ENCODE results near the gene DOCK10. TPM values are rescaled to one million over a fixed set of nuclear protein-coding genes. Genes with fewer than 3 reads are reported as not detected.

Gene DOCK10
- total RNA-seq, 1 donor from 2014 or later = 50.7 TPM

- ATAC-seq = no peak
- no peak for DNase-seq (ENCODE audit: low spot score)
- intact Hi-C loops (cut with DNase I) = no loop called here
Observed at GRCh38 chr2:224820283-224820991, 221.8 kb downstream of the DOCK10 start.

DNA sequence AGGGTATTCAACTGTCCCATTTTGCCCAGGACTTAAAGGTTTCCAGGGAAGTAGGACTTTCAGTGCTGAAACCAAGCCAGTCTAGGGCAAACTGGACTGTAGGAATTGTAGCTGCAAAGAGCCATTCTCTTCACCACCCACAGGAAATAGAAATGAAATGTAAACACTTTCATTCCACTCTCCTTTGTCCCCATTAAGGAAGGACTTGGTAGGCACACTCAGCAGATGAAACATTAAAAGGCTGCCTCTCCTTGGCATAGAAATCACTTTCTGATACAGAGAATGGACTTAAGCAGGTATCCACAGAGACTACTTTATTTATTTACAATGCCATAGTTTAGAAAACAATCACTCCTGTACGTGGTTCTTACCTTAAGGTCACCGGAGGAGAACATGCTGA, 223.2 kb downstream of the DOCK10 start:
- intact Hi-C loops (cut with DNase I) = no loop called here
- DNase-seq (ENCODE audit: low spot score) (no peak), ATAC-seq (no peak)

DNA sequence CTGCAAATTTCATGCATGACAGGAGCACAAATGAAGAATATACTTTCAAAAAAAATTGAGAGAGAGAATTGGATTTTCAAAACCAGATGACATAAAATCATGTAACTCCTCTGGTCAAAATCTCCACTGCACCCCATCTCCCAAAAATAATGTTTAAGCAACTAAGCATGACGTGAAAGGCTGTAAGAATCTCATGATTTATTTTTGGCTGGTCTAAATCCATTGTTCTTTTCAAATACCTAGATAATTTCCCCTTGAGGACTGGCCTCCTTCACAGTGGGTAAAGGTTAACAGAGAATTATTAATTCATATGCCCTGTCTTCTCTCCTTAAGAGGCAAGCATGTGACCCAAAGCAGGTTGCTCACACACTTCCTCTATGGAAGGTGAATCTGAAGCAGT, 224.6 kb downstream of the DOCK10 start:
- ATAC-seq = no peak

GRCh38 chr2:224816816-224817215, 225.5 kb downstream of the DOCK10 start:
- DNase-seq (ENCODE audit: low spot score) = no peak
- intact Hi-C loops (cut with DNase I) = no loop called here

More for the DNA sequence above, 224.6 kb downstream of the DOCK10 start:
- no peak for DNase-seq (ENCODE audit: low spot score)
- intact Hi-C loops (cut with DNase I) = no loop called here

GRCh38 chr2:224813578-224813977, 228.7 kb downstream of the DOCK10 start:
- DNase-seq (ENCODE audit: low spot score) = no peak
- no peak for ATAC-seq
- intact Hi-C loops (cut with DNase I) = no loop called here

More at GRCh38 chr2:224816816-224817215, 225.5 kb downstream of the DOCK10 start:
- no peak for ATAC-seq

DNA sequence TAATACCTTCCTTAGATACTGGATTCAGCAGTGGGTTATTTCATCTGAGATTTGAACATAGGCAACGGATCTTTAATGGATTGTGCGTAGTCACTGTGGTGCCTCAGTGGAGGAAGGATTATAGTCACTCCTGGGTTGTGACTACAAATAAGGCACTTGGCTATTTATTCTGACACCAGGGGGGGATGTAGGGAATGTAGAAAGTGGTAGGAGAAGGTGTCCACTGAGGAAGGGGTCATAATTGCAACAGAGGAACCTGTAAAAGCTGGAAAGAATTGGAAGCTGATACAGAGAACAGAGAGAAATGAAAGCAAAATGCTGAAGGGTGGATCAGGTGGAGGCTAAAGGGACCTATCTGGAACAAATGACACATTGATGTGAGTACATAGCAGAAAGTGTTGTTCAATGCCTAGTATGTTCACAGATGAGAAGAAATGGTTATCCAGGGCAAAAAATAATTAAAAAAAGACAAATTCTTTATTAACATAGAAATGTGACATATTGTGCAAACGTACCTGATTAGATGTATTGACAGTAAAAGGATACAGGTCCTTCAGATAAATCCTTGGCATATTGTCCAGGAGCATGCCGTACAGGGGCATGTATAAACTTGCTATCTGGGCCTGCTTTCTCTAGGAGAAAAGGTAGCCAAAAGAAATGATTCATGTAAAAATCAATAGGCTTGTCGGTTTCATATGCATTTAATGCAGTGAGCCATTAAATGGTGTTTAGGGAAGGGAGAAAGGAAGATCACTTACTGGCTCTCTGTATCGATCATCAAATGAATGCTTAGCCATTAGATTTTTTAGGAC, 234.9 kb downstream of the DOCK10 start:
- DNase-seq (ENCODE audit: low spot score) (no peak), ATAC-seq (no peak)
- intact Hi-C loops (cut with DNase I) = no loop called here

DNA sequence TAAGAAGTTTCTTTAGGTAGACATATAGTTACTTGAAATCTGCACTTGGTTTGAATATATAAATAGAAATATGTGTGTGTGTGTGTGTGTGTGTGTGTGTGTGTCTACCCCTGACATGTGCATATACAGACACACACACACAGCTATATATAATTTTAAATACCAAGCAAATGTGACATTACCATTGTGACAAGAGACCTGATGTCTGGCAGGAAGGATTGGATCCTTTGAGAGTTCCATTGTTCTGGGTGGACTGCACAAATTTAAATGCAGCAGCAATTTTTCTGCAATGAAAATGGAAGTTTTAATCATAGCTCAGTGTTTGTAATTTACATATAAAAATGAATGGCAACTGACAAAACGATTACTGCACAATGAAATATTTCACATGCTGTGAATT, 238.3 kb downstream of the DOCK10 start:
- intact Hi-C loops (cut with DNase I) = no loop called here
- ATAC-seq = no peak
- no peak for DNase-seq (ENCODE audit: low spot score)

GRCh38 chr2:224802407-224802806, 239.9 kb downstream of the DOCK10 start:
- intact Hi-C loops (cut with DNase I) = no loop called here
- ATAC-seq (no peak), DNase-seq (ENCODE audit: low spot score) (no peak)

DNA sequence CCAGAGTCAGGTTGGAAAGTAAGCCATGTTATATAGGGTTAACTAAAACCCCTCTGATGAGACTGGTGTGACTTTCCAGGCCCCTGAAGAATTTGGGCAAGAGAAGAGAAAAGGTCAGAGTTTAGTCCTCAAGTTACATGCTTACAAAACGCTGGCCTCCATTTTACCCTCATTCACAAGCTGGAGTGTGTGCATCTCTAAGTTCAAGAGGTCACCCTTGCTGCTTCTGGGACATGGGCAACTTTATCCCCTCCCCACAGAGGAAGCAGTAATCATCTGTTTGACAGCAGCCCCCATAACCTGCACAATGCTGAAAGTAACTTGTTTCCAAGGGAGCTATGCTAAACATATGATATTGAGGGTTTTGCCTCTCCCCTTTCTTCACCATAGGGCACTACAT, 240.9 kb downstream of the DOCK10 start:
- intact Hi-C loops (cut with DNase I) = no loop called here
- ATAC-seq (no peak), DNase-seq (ENCODE audit: low spot score) (no peak)

GRCh38 chr2:224799691-224800090, 242.6 kb downstream of the DOCK10 start:
- intact Hi-C loops (cut with DNase I) = no loop called here
- DNase-seq (ENCODE audit: low spot score) (no peak), ATAC-seq (no peak)

DNA sequence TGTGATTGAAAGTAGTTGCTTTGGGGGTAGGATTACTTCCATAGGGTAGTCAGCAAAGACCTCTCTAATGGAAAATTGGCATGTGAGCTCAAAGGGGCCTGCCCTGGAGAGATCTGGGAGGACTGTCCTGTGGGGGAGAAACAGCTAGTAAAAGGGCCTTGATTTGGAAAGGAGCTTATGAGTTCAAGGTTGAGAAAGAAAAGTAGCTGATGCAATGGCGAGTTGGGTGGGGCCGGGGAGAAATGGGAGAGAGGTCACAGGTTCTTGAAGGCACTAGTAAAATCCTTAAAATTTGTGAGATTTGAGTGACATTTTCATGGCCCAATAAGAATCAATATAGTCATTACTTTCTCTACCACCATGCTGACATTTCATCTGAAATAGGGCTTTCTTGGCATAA, 244.1 kb downstream of the DOCK10 start:
- DNase-seq (ENCODE audit: low spot score) (no peak), ATAC-seq (no peak)
- intact Hi-C loops (cut with DNase I) = no loop called here

- no peak for DNase-seq (ENCODE audit: low spot score)
- intact Hi-C loops (cut with DNase I) = no loop called here
- peak; percentile 57 for ATAC-seq
Observed at GRCh38 chr2:224796695-224797305, 245.5 kb downstream of the DOCK10 start.

DNA sequence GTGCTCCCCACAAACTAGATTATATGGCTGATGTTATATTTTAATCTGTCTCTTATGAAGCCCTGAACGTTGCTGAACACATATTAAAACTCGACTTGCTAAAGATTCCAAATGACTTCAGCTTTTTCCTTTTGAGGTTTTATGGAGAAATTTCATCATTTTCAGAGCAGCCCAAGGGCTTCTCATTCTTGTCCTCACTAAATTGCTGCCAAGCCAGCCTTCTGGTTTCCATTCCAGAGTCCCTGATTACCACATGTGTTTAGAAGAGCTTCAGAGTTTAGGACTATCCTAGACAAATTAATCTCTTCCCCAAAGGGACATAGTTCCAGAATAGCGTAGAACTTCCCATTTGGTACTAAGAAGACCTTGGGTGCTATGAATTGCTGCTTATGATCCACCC, 248.3 kb downstream of the DOCK10 start:
- ATAC-seq = peak; percentile 93
- DNase-seq (ENCODE audit: low spot score) = no peak
- intact Hi-C loops (cut with DNase I) = no loop called here

DNA sequence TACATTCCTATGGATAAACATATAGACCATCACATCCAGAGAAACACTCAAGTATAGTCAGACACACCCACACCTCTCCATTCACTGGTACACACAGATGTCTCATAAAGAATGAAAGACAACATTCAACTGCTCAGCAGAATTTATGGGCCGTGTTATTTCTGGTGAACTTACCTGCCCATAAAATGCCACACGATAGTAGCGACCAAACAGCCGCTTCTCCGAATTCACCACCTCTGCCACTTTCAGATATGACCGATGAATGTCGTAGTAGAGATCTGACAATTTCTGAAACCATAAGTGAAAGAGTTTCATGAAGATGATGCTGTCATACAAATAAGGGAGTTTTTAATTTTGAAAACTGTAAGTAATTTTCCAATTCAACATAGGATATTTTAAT, 255.4 kb downstream of the DOCK10 start:
- intact Hi-C loops (cut with DNase I) = no loop called here
- DNase-seq (ENCODE audit: low spot score) = no peak
- ATAC-seq = no peak

DNA sequence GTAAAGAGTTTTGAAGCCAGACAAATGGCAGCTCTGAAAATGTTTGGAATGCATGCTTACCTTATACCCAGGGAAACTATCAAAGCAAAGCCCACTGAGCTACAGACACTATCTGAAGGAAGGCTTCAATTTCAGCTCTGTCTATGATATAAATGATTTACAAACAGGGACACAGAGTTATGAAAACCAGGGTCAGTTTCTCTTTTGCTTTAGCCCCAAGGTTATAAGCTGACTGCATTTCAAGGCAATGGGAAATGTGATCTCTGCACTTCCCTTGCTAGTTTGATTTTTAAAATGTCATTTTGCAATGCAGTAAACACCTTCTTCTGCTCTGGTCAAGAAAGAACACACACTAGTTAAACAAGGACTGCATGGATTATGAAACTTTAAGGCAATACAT, 260.9 kb downstream of the DOCK10 start:
- ATAC-seq (no peak), DNase-seq (ENCODE audit: low spot score) (no peak)
- intact Hi-C loops (cut with DNase I) = no loop called here

DNA sequence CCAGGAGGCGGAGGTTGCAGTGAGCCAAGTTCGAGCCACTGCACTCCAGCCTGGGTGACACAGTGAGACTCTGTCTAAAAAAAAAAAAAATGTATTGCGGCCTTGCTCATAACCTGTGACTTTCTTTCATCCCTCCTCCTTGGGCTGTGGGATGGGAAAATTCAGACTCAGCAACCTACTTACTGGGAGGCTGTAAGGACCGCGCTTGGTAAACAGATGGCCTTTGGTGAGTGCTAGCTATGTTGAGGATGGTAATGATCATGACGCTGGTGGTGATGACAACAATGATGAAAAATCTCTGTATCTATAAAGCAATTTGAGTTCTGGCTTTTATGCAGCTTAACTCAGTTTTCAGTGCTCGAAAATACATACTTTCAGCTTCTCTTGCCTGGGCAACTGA, 261.4 kb downstream of the DOCK10 start:
- ATAC-seq (no peak), DNase-seq (ENCODE audit: low spot score) (no peak)
- intact Hi-C loops (cut with DNase I) = no loop called here

GRCh38 chr2:224780106-224780505, 262.2 kb downstream of the DOCK10 start:
- DNase-seq (ENCODE audit: low spot score) (no peak), ATAC-seq (no peak)
- intact Hi-C loops (cut with DNase I) = no loop called here

- ATAC-seq = peak; percentile 57
- peak; percentile 67 for DNase-seq (ENCODE audit: low spot score)
- intact Hi-C loops (cut with DNase I) = no loop called here
Observed at GRCh38 chr2:224778474-224778877, 263.8 kb downstream of the DOCK10 start.

- no peak for ATAC-seq
- intact Hi-C loops (cut with DNase I) = no loop called here
- no peak for DNase-seq (ENCODE audit: low spot score)
Observed at GRCh38 chr2:224777559-224777930, 264.7 kb downstream of the DOCK10 start.

Data from sciatic nerve (tissue), 2 donors.